Psoas muscle (tissue), 8 donors: ENCODE results near the gene TECTA. TPM values are rescaled to one million over a fixed set of nuclear protein-coding genes. Genes with fewer than 3 reads are reported as not detected.

Experiments used
- ATAC-seq, 4 donors: fragments of 200-7000 bp; cut with Tn5 transposase; one replicate each; pipeline ENCODE4 v1.9.1; 2020; ENCODE audit warnings: moderate library complexity in 3 of 4, mild to moderate bottlenecking in 2 of 4
- DNase-seq, 2 donors: peaks; one replicate each; pipeline ENCODE4 v3.0.0-alpha.2; 2020
- H3K27ac ChIP-seq: fragments of 200-600 bp; one replicate; pipeline ENCODE4 v1.8.0; 2022
- H3K27me3 ChIP-seq, 3 donors: fragments of 200-600 bp in 1 of 3; one replicate each; pipeline versions ENCODE4 v1.6.1 to v1.8.0; 2013 to 2022; ENCODE audit warnings: low read length in 2 of 3, mild to moderate bottlenecking in 2 of 3, moderate library complexity in 1 of 3; ENCODE audit not compliant: insufficient read depth in 3 of 3
- H3K36me3 ChIP-seq, 2 donors: fragments of 200-600 bp in 1 of 2; one replicate each; pipeline versions ENCODE4 v1.6.1 to v1.8.0; 2013 to 2022; ENCODE audit warnings: low read depth in 1 of 2, mild to moderate bottlenecking in 1 of 2, moderate library complexity in 1 of 2; ENCODE audit not compliant: insufficient read depth in 1 of 2
- H3K4me1 ChIP-seq: fragments of 200-600 bp; one replicate; pipeline ENCODE4 v1.8.0; 2022
- H3K4me3 ChIP-seq: fragments of 200-600 bp; one replicate; pipeline ENCODE4 v1.8.0; 2022; ENCODE audit warnings: mild to moderate bottlenecking
- H3K9me3 ChIP-seq: fragments of 200-600 bp; one replicate; pipeline ENCODE4 v1.8.0; 2022
- WGBS, 3 donors: extraction: QIAGEN DNeasy Blood & Tissue Kit; methylation state at CpG; one replicate each; pipeline versions ENCODE4 v1.1.6 to v1.1.7; 2013; 5-methylcytosine and 5-hydroxymethylcytosine counted together
- intact Hi-C, 2 donors: fragments of 100-400 bp; cut with DNase I; formaldehyde crosslinking; loops; one replicate each; pipeline versions ENCODE4 v1.11.0 to v1.14.2; 2022
- polyA plus RNA-seq, 3 donors: library from polyadenylated mRNA; stranded (reverse); fragments of 200-250 nt; gene quantifications; one replicate each; pipeline ENCODE4 v1.2.3, GENCODE V29; 2013
- total RNA-seq, 4 donors: library from RNA; stranded (reverse); fragmentation: NEBNext Ultra II Directional in 2 of 4; extraction: Animal tissue kit (Norgen Biotek cat#: 25700) in 2 of 4; gene quantifications; one replicate each; pipeline versions ENCODE4 v1.2.1 to v1.2.4, GENCODE V29; 2021 to 2023
- TF ChIP-seq, protein P1 (sequence below): fragments of 200-600 bp; IDR thresholded peaks from one replicate; pipeline ENCODE4 v1.8.0; 2022; ENCODE audit warnings: antibody characterized with exemption
- donor health status: healthy with polysubstance abuse.
- donor health status: DM: no; HTN: no; CAD: no; lungs with moderate emphysema.
- donor health status: Bipolar disorder and iron deficiency.
- donor health status: healthy.
- donor health status: DM: yes; HTN: yes; CAD: no.
- donor health status: DM: no; HTN: no; CAD: no.
- donor health status: DM: no; HTN: no; CAD: no.
- donor health status: DM: yes; HTN: yes; CAD: no.

The TECTA gene
- total and polyA plus RNA-seq, 7 donors, result 0.10 to 2.6 (median 0.30) TPM

DNA sequence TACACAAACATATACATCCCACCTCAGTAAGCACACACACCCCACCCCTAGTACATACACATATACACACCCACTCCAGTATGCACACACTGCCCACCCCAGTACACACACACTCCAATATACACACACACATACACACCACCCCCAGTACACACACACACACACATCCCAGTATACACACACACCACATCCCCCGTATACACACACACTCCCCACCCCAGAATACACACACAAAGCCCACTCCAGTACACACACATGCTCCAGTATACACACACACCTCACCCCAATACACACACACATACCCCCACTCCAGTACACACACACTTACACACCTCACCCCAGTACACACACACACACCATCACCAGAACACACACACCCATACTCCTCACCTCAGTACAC lies 7.4 kb downstream of the TECTA start:
- TF ChIP-seq, protein P1, sequence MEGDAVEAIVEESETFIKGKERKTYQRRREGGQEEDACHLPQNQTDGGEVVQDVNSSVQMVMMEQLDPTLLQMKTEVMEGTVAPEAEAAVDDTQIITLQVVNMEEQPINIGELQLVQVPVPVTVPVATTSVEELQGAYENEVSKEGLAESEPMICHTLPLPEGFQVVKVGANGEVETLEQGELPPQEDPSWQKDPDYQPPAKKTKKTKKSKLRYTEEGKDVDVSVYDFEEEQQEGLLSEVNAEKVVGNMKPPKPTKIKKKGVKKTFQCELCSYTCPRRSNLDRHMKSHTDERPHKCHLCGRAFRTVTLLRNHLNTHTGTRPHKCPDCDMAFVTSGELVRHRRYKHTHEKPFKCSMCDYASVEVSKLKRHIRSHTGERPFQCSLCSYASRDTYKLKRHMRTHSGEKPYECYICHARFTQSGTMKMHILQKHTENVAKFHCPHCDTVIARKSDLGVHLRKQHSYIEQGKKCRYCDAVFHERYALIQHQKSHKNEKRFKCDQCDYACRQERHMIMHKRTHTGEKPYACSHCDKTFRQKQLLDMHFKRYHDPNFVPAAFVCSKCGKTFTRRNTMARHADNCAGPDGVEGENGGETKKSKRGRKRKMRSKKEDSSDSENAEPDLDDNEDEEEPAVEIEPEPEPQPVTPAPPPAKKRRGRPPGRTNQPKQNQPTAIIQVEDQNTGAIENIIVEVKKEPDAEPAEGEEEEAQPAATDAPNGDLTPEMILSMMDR, result no peak
- no peak overlapping the region for H3K4me3 ChIP-seq
- no peaks in the 10 kb centered on the region for H3K4me1 ChIP-seq
- WGBS, 3 donors, result 52 to 89% (median 71%) methylated on average over 1 of the region's 1 CpG
- no peak overlapping the region for H3K27ac ChIP-seq
- ATAC-seq (no peak), DNase-seq (no peak)
- H3K27me3 ChIP-seq, result no peaks in the 10 kb centered on the region
- intact Hi-C loops, result no loop called here
- no peaks in the 10 kb centered on the region for H3K36me3 ChIP-seq
- no peaks in the 10 kb centered on the region for H3K9me3 ChIP-seq

DNA sequence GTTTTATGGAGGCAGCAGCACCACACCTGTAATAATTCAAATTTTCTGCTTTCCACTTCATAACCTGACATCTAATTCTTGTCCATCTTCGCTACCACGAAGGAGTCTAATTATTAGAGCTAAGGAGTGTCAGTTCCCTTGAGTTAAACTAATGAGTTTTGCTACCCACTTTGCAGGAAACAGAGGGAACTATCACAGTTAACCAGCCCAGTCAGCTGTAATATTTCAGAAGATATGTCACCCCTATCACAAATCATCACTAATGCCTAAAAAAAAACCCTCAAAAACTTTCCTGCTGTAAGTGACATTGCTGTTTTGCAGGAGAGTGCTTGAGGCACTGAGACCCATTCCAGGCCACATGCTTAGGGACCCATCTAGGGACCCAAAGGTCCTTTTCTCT lies 8.4 kb downstream of the TECTA start:
- intact Hi-C loops, result no loop called here
- DNase-seq, result no peak

DNA sequence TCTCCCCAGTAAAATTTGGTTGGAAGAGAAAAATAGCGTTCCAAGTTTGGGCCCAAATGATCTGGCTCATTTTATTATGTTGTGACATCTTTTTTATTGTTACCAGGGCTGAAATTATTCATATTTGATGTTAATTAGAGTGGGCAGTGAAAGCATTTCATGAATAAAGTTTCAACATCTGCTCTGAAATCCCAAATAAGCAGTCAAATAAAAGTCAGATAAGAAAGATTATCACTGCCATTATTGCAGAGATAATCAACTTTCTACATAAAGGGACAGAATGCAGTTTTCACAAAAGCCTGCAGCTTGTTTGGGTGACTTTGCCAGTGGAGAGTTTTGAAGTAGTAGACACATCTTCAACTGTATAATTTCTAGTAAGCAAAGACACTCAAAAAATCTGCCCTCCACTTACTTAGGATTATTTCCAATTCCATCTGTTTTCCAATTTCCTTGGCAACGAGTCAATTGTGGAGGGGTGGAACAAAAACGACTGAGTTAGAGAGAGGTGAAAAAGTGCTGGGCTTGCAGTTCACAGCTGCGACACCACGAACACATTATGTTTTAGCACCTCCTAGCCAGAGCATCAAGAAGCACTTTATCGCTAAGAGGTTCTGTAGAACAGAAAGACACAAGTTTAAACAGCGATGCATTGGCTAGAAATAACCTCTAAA lies 9.0 kb downstream of the TECTA start:
- no peaks in the 10 kb centered on the region for H3K36me3 ChIP-seq
- H3K4me1 ChIP-seq, result no peaks in the 10 kb centered on the region
- no peak overlapping the region for H3K27ac ChIP-seq
- WGBS, 3 donors, result 50 to 70% (median 61%) methylated on average over 7 of the region's 7 CpGs
- intact Hi-C loops, result loop anchor here in 1 of 2 donors (5.0 kb wide), 2 partner anchors 173 to 598 kb away; partner anchors contain the start of gene GRIK4
- TF ChIP-seq, protein P1, result no peak
- H3K27me3 ChIP-seq, result no peaks in the 10 kb centered on the region
- no peak for ATAC-seq
- DNase-seq, result no peak
- H3K4me3 ChIP-seq, result no peak overlapping the region
- H3K9me3 ChIP-seq, result no peaks in the 10 kb centered on the region

More for the DNA sequence above, 8.4 kb downstream of the TECTA start:
- TF ChIP-seq, protein P1, result no peak
- Histone ChIP-seq H3K27ac (no peak overlapping the region), H3K4me3 (no peak overlapping the region), H3K36me3 (no peaks in the 10 kb centered on the region), H3K27me3 (no peaks in the 10 kb centered on the region), H3K4me1 (no peaks in the 10 kb centered on the region), H3K9me3 (no peaks in the 10 kb centered on the region)
- ATAC-seq, result no peak
- 82 to 93% (median 87%) methylated on average over 2 of the region's 2 CpGs for WGBS, 3 donors

DNA sequence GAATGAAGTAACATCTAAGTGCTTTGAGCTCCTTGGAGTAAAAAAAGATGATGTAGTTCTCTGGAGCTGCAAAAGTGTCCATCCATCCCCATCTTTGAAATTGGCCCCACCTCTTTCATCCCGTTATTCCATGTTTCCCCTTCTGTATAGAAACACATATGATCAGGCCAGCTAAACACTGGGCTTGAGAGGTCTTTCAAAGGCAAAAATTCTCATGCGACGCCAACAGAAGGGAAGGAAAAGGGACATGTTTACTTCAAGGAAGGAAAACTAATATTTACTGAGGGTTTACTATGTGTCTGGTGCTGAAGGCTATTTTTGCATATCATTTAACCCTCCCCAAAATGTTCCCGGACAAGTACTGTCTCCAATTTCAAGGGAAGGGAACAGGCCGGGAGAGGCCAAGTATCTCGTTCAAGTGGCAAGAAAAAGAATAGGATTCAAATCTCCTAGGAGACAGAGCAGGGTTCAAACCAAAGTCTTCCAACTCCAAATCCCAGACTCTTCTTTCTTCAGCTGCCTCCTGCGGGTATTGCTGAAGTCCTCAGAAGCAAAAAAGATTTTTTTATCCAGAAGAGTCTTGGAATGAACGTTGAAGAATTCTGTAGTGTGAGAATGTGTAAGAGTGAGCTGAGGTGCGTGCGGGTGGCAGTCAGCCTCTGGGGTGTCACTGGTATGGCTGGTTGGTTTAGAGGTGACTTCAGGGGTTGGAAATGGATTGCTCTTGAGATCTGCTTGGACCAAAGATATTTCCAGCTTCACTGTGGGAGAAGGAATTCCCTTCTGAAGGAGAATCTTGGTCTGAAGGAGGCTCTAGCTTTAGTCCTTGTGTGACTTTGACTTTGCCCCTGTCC lies 10.1 kb downstream of the TECTA start:
- no peak for DNase-seq
- Histone ChIP-seq H3K36me3 (no peaks in the 10 kb centered on the region), H3K27me3 (no peaks in the 10 kb centered on the region), H3K27ac (no peak overlapping the region), H3K4me1 (no peaks in the 10 kb centered on the region), H3K9me3 (no peaks in the 10 kb centered on the region), H3K4me3 (no peak overlapping the region)
- intact Hi-C loops, result loop anchor here in 1 of 2 donors (5.0 kb wide), 2 partner anchors 174 to 599 kb away; partner anchors contain the start of gene GRIK4
- 50 to 64% (median 63%) methylated on average over 10 of the region's 10 CpGs for WGBS, 3 donors
- no peak for ATAC-seq
- TF ChIP-seq, protein P1, result no peak
